Lower leg skin (tissue), 4 donors: ENCODE results near the gene COL13A1. TPM values are rescaled to one million over a fixed set of nuclear protein-coding genes. Genes with fewer than 3 reads are reported as not detected.

Source experiments
- DNase-seq, 2 donors: peaks; one replicate each; pipeline ENCODE4 v3.0.0-alpha.2; 2019; ENCODE audit warnings: low spot score in 2 of 2
- H3K4me3 ChIP-seq: fragments of 200-600 bp; sonication (generic); 2 replicates; pipeline ENCODE4 v1.5.1; 2017; ENCODE audit warnings: mild to moderate bottlenecking, low read depth; ENCODE audit not compliant: poor library complexity, severe bottlenecking
- POLR2A ChIP-seq, 2 donors: fragments of 450-650 bp; IDR thresholded peaks; one replicate each; pipeline ENCODE4 v1.6.1; 2016 to 2017; ENCODE audit warnings: antibody characterized with exemption in 2 of 2, mild to moderate bottlenecking in 1 of 2, moderate library complexity in 1 of 2
- WGBS, 2 donors: methylation state at CpG; one replicate each; pipeline ENCODE4 v1.1.5; 2018; 5-methylcytosine and 5-hydroxymethylcytosine counted together
- intact Hi-C: fragments of 100-400 bp; cut with DNase I; formaldehyde crosslinking; loops from one replicate; pipeline ENCODE4 v1.15.0; 2023; ENCODE audit warnings: low total_unique reads
- total RNA-seq, 4 donors: library from RNA; depleted of rRNA; stranded (reverse); fragments of >200 nt; gene quantifications; one replicate each; pipeline ENCODE4 v1.1.0, GENCODE V29; 2016
- TF ChIP-seq, protein P1 (sequence below), 3 donors: fragments of 450-650 bp; IDR thresholded peaks; one replicate each; pipeline ENCODE4 v1.5.1; 2016; ENCODE audit warnings: antibody characterized with exemption in 3 of 3, mild to moderate bottlenecking in 3 of 3, moderate library complexity in 2 of 3

Gene COL13A1
- total RNA-seq, 4 donors from 2014 or later = 0.93 to 2.3 (median 1.3) TPM

DNA sequence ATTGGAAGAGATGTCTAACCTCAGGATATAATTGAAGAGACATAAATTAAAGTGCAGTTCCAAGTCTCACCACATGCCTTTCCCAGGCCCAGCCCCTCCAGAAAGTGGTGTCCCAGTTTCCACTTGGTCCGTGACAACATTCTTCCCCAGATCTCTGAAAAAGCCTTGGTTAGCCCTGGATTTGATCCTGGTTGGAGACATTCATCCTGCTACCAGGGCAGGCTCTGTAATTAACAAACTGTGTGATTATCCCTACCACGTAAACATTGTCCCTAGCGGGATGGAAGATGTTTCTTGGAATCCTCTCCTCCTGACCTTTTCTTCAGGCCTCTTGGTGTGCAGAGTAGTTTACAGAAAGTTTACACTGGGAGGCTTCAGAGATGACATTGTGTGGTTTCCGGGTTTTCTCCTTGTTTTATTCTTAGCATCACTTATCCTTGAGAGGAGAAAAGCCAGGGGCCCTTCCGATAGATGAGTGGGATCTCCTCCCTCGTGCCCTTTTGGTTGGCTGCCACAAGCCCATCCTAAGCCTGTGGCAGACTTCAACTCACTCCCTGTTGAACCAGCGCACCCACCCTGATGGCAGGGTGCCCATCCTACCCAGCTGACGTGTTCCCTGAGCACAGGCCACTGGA lies 83.8 kb downstream of the COL13A1 start:
- 55 to 64% methylated on average over 8 of the region's 8 CpGs for WGBS, 2 donors
- TF ChIP-seq POLR2A (IDR thresholded peaks at IDR 0.05) = no peak
- TF ChIP-seq, protein P1, sequence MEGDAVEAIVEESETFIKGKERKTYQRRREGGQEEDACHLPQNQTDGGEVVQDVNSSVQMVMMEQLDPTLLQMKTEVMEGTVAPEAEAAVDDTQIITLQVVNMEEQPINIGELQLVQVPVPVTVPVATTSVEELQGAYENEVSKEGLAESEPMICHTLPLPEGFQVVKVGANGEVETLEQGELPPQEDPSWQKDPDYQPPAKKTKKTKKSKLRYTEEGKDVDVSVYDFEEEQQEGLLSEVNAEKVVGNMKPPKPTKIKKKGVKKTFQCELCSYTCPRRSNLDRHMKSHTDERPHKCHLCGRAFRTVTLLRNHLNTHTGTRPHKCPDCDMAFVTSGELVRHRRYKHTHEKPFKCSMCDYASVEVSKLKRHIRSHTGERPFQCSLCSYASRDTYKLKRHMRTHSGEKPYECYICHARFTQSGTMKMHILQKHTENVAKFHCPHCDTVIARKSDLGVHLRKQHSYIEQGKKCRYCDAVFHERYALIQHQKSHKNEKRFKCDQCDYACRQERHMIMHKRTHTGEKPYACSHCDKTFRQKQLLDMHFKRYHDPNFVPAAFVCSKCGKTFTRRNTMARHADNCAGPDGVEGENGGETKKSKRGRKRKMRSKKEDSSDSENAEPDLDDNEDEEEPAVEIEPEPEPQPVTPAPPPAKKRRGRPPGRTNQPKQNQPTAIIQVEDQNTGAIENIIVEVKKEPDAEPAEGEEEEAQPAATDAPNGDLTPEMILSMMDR (IDR thresholded peaks at IDR 0.05) = no peak
- no peak overlapping the region for H3K4me3 ChIP-seq
- DNase-seq = no peak
- intact Hi-C loops = no loop called here

DNA sequence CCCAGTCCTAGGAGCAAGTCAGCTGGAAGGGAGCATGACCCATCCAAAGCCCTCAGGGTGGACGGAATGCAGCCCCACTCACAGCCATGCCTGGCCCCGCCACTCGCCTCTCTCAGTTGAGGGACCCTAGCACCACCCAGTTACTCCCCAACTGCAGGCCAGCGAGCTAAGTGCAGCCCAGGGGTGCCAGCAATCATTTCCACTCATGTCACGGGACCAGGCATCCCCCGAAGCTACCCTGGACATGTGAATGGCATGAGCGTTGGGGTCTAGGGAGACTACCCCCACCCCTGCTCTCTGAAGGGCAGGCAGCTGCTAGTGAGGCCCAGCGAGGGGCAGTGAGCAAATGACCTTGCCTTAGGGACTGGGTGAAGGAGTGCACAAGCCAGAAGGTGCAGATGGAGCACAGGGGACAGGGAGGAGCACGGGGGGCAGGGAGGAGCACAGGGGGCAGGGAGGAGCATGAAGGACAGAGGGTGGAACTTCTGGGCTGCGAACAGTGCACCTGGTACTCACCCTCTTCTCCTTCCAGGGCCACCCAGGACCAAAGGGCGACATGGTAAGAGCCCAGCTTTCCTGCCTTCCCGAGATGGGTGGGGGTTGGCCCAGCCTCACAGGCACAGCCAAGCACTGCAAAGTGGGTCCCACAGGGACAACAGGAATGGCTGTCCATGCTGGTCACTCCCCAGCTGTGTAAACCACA lies 87.3 kb downstream of the COL13A1 start:
- WGBS, 2 donors = 85 to 91% methylated on average over 8 to 12 of the region's 12 CpGs
- no peak overlapping the region for H3K4me3 ChIP-seq
- DNase-seq = no peak
- TF ChIP-seq POLR2A (IDR thresholded peaks at IDR 0.05) = no peak
- TF ChIP-seq, protein P1 (IDR thresholded peaks at IDR 0.05) = no peak
- intact Hi-C loops = no loop called here

DNA sequence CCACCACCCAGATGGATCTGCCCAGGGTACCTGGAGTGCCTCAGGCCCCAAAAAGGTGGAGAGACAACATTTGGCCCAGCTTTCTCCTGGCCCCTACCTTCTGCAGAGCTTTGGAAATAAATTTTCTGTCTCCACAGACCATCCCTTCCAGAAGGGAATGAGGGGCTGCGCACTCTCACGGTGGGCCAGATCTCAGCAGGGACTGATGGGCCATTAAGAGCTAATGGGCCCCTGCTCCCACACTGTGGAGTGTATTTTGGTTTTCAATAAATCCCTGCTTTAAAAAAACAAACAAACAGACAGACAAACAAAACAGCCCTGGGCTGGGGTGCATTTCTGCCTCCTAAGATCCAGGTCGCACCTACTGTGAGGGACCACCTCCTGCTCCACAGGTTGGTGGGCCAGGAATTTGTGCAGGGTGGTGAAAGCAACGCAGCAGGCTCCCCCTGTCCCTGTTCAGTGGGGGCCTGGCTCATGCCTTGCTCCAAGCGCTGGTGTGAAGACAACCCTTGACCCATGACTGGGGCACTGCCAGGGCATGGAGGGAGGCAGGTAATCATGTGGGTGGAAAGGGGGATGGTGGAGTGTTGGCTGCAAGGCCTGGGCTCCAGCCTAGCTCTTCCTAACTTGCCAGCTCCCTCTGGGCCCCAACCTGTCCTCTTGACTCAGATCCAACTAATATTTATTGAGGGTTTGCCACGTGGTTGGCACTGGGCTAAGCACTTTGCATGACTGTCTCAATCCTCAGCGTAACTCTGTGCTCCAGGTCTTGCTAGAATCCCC lies 88.5 kb downstream of the COL13A1 start:
- 53 to 69% methylated on average over 7 of the region's 7 CpGs for WGBS, 2 donors
- no peak overlapping the region for H3K4me3 ChIP-seq
- intact Hi-C loops = no loop called here
- no peak for DNase-seq
- no peak for TF ChIP-seq POLR2A (IDR thresholded peaks at IDR 0.05)
- TF ChIP-seq, protein P1 (IDR thresholded peaks at IDR 0.05) = no peak

DNA sequence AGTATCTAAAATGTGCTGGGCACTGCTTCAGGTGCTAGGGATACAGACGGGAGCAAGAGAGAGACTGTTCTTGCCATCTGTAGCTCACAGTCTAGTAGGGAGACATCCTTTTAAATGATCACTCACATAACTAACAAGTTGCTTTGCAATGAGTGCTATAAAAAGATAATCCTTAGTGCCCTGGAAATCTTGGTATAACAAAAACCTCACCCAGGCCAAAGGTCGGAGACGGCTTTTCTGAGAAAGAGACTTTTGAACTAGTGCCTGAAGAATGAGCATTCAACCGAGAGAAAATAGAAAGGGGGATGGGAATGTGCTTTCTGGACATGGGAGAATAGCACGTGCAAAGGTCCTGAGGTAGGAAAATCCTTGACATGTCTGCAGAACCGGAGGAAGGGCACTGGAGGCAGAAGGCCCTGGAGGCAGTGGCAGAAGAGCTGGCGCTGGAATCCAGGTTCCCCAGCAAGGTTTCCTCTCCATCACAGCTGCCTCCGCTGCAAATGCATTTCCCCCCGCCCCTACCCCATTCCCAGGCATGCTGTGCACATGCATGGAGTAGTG lies 89.4 kb downstream of the COL13A1 start:
- 89 to 91% methylated on average over 9 of the region's 9 CpGs for whole genome bisulfite sequencing, 2 donors

DNA sequence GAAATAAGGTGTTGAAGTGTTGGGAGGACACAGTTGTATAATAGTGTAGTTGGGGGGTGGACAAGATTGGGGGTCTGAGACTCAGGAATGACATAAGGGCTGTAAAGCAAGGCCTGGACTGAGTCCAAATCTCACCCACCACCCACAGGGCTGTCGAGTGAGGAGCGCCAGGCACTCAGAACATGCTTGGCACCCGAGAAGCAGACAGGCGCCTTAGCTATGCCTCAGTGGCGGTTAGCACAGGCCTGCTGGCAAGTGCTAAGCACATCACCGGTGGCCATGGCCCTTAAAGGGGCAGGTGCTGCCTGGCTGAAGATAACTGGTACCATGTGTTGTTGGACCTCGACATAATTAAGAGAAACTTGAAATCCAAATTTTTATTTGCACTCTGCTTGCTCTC lies 90.7 kb downstream of the COL13A1 start:
- WGBS, 2 donors = 58 to 66% methylated on average over 7 of the region's 7 CpGs
- intact Hi-C loops = no loop called here
- no peak overlapping the region for H3K4me3 ChIP-seq
- TF ChIP-seq, protein P1 (IDR thresholded peaks at IDR 0.05) = no peak
- TF ChIP-seq POLR2A (IDR thresholded peaks at IDR 0.05) = no peak
- no peak for DNase-seq

More for the DNA sequence above, 89.4 kb downstream of the COL13A1 start:
- no peak for DNase-seq
- intact Hi-C loops = no loop called here
- no peak overlapping the region for H3K4me3 ChIP-seq
- no peak for TF ChIP-seq POLR2A (IDR thresholded peaks at IDR 0.05)

DNA sequence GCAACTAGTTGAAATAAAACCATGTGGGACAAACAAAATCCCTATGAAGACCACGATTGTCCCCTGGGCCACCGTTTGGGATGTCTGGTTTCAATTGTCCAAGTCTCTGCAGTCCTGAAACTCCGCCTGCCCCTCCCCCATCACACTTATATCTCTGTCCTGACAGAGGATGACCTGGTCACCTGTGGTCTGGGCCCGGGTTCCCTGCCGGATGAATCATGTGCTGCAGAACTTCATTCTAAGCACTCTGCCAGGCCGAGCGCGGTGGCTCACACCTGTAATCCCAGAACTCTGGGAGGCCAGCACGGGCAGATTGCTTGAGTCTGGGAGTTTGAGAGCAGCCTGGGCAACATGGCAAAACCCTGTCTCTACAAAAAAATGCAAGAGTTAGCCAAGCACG lies 91.1 kb downstream of the COL13A1 start:
- H3K4me3 ChIP-seq = no peak overlapping the region
- no peak for DNase-seq
- WGBS, 2 donors = 78 to 82% methylated on average over 10 of the region's 10 CpGs
- intact Hi-C loops = no loop called here
- TF ChIP-seq, protein P1 (IDR thresholded peaks at IDR 0.05) = no peak
- TF ChIP-seq POLR2A (IDR thresholded peaks at IDR 0.05) = no peak
